H9 (cell line): Measurements from ENCODE around the gene SLC4A2. TPM values are rescaled to one million over a fixed set of nuclear protein-coding genes. Genes with fewer than 3 reads are reported as not detected.

ENCODE experiments used
- DNase-seq: peaks from one replicate; pipeline ENCODE4 v3.0.0-alpha.2; 2017
- H2AFZ ChIP-seq: one replicate; pipeline ENCODE4 v1.6.1; 2013; ENCODE audit warnings: mild to moderate bottlenecking, low read length, control low read depth, moderate library complexity
- H2AK5ac ChIP-seq: 2 replicates; pipeline ENCODE4 v1.6.1; 2013; ENCODE audit warnings: low read length, control low read depth, mixed read lengths; ENCODE audit not compliant: insufficient read length
- H2BK120ac ChIP-seq: one replicate; pipeline ENCODE4 v1.6.1; 2013; ENCODE audit warnings: low read depth, mild to moderate bottlenecking, low read length, control low read depth, inconsistent platforms; ENCODE audit not compliant: poor library complexity, severe bottlenecking
- H2BK12ac ChIP-seq: 2 replicates; pipeline ENCODE4 v1.6.1; 2013; ENCODE audit warnings: low read length, control low read depth, mixed read lengths, low read depth; ENCODE audit not compliant: insufficient read length
- H2BK15ac ChIP-seq: 2 replicates; pipeline ENCODE4 v1.6.1; 2013; ENCODE audit warnings: low read depth, low read length, control low read depth
- H2BK20ac ChIP-seq: one replicate; pipeline ENCODE4 v1.6.1; 2013; ENCODE audit warnings: low read depth, mild to moderate bottlenecking, low read length, control low read depth, inconsistent platforms; ENCODE audit not compliant: poor library complexity, severe bottlenecking
- H2BK5ac ChIP-seq: 2 replicates; pipeline ENCODE4 v1.6.1; 2013; ENCODE audit warnings: low read length, control low read depth, mixed read lengths; ENCODE audit not compliant: insufficient read length
- H3K14ac ChIP-seq: 2 replicates; pipeline ENCODE4 v1.6.1; 2013; ENCODE audit warnings: low read length, control low read depth; ENCODE audit not compliant: insufficient read depth
- H3K18ac ChIP-seq: 2 replicates; pipeline ENCODE4 v1.6.1; 2013; ENCODE audit warnings: low read depth, mild to moderate bottlenecking, mixed read lengths, low read length, control low read depth; ENCODE audit not compliant: insufficient read length
- H3K23ac ChIP-seq: 2 replicates; pipeline ENCODE4 v1.6.1; 2013; ENCODE audit warnings: low read length, control low read depth, mixed read lengths, low read depth; ENCODE audit not compliant: insufficient read length
- H3K23me2 ChIP-seq: 2 replicates; pipeline ENCODE4 v1.6.1; 2013; ENCODE audit warnings: low read depth, mild to moderate bottlenecking, mixed read lengths, low read length, control low read depth; ENCODE audit not compliant: insufficient read length, poor library complexity, severe bottlenecking
- H3K27ac ChIP-seq: 2 replicates; pipeline ENCODE4 v1.5.1; 2013; ENCODE audit warnings: low read length, control low read depth, mixed read lengths, low read depth; ENCODE audit not compliant: insufficient read length
- H3K27me3 ChIP-seq: 2 replicates; pipeline ENCODE4 v1.6.1; 2013; ENCODE audit warnings: low read length, control low read depth, inconsistent platforms; ENCODE audit not compliant: insufficient read depth
- H3K4ac ChIP-seq: 2 replicates; pipeline ENCODE4 v1.6.1; 2013; ENCODE audit warnings: low read depth, mild to moderate bottlenecking, control low read depth, inconsistent platforms, low read length, moderate library complexity
- H3K4me1 ChIP-seq: 2 replicates; pipeline ENCODE4 v1.6.1; 2013; ENCODE audit warnings: low read length, control low read depth, inconsistent platforms; ENCODE audit not compliant: insufficient read depth
- H3K4me2 ChIP-seq: 2 replicates; pipeline ENCODE4 v1.6.1; 2013; ENCODE audit warnings: low read length, control low read depth, mixed read lengths; ENCODE audit not compliant: insufficient read length, insufficient read depth
- H3K56ac ChIP-seq: 2 replicates; pipeline ENCODE4 v1.6.1; 2013; ENCODE audit warnings: low read depth, mild to moderate bottlenecking, mixed read lengths, low read length, control low read depth; ENCODE audit not compliant: insufficient read length
- H3K79me1 ChIP-seq: 2 replicates; pipeline ENCODE4 v1.6.1; 2013; ENCODE audit warnings: low read depth, mild to moderate bottlenecking, moderate library complexity, low read length, control low read depth, inconsistent platforms; ENCODE audit not compliant: insufficient read depth, poor library complexity, severe bottlenecking
- H3K79me2 ChIP-seq: 2 replicates; pipeline ENCODE4 v1.6.1; 2013; ENCODE audit warnings: low read length, control low read depth, inconsistent platforms; ENCODE audit not compliant: insufficient read depth
- H3K9ac ChIP-seq: 2 replicates; pipeline ENCODE4 v1.6.1; 2013; ENCODE audit warnings: low read length, control low read depth, mixed read lengths; ENCODE audit not compliant: insufficient read length; ENCODE audit errors: extremely low read depth
- H3K9me3 ChIP-seq: one replicate; pipeline ENCODE4 v1.6.1; 2013; ENCODE audit warnings: low read depth, low read length, inconsistent platforms; ENCODE audit not compliant: control insufficient read depth
- H3T11ph ChIP-seq: one replicate; pipeline ENCODE4 v1.6.1; 2013; ENCODE audit warnings: mild to moderate bottlenecking, low read length, control low read depth, inconsistent platforms
- H4K20me1 ChIP-seq: one replicate; pipeline ENCODE4 v1.6.1; 2013; ENCODE audit not compliant: control insufficient read depth, insufficient read length, insufficient read depth
- H4K5ac ChIP-seq: 2 replicates; pipeline ENCODE4 v1.6.1; 2013; ENCODE audit warnings: low read depth, mild to moderate bottlenecking, mixed read lengths, low read length, control low read depth; ENCODE audit not compliant: insufficient read length
- H4K8ac ChIP-seq: replicated peaks from 2 replicates; pipeline ENCODE4 v1.6.1; 2013; ENCODE audit warnings: low read length, control low read depth, mixed read lengths, low read depth; ENCODE audit not compliant: insufficient read length
- H4K91ac ChIP-seq: 2 replicates; pipeline ENCODE4 v1.6.1; 2013; ENCODE audit warnings: low read depth, mild to moderate bottlenecking, moderate library complexity, mixed read lengths, low read length, control low read depth; ENCODE audit not compliant: insufficient read length
- H3K27ac Mint-ChIP-seq, 3 experiments: 2 replicates in 2 of 3; 3 replicates in 1 of 3; pipeline ENCODE4 v1.8.0; 2020 to 2021; ENCODE audit warnings: mixed read lengths in 3 of 3, mild to moderate bottlenecking in 1 of 3, moderate library complexity in 1 of 3
- H3K27me3 Mint-ChIP-seq: 2 replicates; pipeline ENCODE4 v1.8.0; 2021; ENCODE audit warnings: low read depth, mild to moderate bottlenecking, moderate library complexity, mixed read lengths
- H3K36me3 Mint-ChIP-seq, 3 experiments: 2 replicates in 2 of 3; 3 replicates in 1 of 3; pipeline ENCODE4 v1.8.0; 2020 to 2021; ENCODE audit warnings: low read depth in 3 of 3, mixed read lengths in 3 of 3; ENCODE audit not compliant: insufficient read depth in 1 of 3
- H3K4me1 Mint-ChIP-seq, 2 experiments: 2 replicates each; pipeline ENCODE4 v1.8.0; 2020; ENCODE audit warnings: mixed read lengths in 2 of 2
- H3K4me3 Mint-ChIP-seq, 2 experiments: 2 replicates in 1 of 2; 3 replicates in 1 of 2; pipeline ENCODE4 v1.8.0; 2020 to 2021; ENCODE audit warnings: mild to moderate bottlenecking in 2 of 2, mixed read lengths in 2 of 2, moderate library complexity in 1 of 2
- H3K9me3 Mint-ChIP-seq, 2 experiments: 2 replicates in 1 of 2; 3 replicates in 1 of 2; pipeline ENCODE4 v1.8.0; 2020; ENCODE audit warnings: mild to moderate bottlenecking in 2 of 2, mixed read lengths in 2 of 2, moderate library complexity in 1 of 2
- WGBS: extraction: QIAGEN DNeasy Blood & Tissue Kit; methylation state at CpG from one replicate; pipeline ENCODE4 v1.1.7; 2013; ENCODE audit warnings: missing lambda C conversion rate, low lambda C conversion rate, mixed read lengths; ENCODE audit not compliant: insufficient read length; ENCODE audit errors: extremely low coverage; 5-methylcytosine and 5-hydroxymethylcytosine counted together
- total RNA-seq: library from RNA; stranded (reverse); gene quantifications from 2 replicates; pipeline ENCODE4 v1.2.1, GENCODE V29; 2021
- TF ChIP-seq, protein P1 (sequence below): fragments of 200-600 bp; sonication (generic); conservative IDR thresholded peaks from 3 replicates; pipeline ENCODE4 v1.8.0; 2021; ENCODE audit warnings: antibody characterized with exemption, mild to moderate bottlenecking

Gene SLC4A2
- total RNA-seq, 1 experiment from 2014 or later, result 136 TPM

DNA sequence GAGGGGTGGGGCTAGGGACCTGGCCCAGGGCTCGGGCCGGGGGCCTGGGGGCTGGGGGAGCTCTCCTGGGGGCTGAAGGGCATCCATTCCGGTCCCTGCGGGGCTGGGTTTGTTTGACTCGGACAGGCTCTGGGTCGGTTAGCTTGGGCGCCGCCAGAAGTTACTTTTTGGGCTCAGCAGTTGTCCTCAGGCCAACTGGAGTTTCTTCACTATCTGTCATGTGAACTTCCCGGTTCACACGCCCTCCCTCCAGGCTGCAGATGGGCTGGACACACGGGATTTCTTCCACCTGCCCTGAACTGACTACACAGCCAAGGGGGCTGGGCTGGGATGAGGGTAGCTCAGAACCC lies 3.8 kb downstream of the SLC4A2 start:
- no peaks in the 10 kb centered on the region; the same call in 1 of the 2 replicates for H3K27me3 ChIP-seq
- no peak overlapping the region for H3K18ac ChIP-seq
- no peak overlapping the region for H4K8ac ChIP-seq
- no peaks in the 10 kb centered on the region for H4K20me1 ChIP-seq
- H2BK5ac ChIP-seq, result no peak overlapping the region
- WGBS, result no CpG with 5 or more reads among the region's 11 CpGs
- no peak overlapping the region for H3K14ac ChIP-seq
- H3K36me3 Mint-ChIP-seq, result peaks cover 21 to 36% (median 32%) of the 10 kb centered on the region in 3 experiments; a peak in 6 of 7 replicates
- no peak overlapping the region for H2AK5ac ChIP-seq
- H3K9me3 ChIP-seq, result no peaks in the 10 kb centered on the region
- H3K56ac ChIP-seq, result no peak overlapping the region
- H3K79me1 ChIP-seq, result no peaks in the 10 kb centered on the region
- DNase-seq, result no peak
- H3K27me3 Mint-ChIP-seq, result no peaks in the 10 kb centered on the region
- peaks cover 36 to 44% of the 10 kb centered on the region in 2 experiments for H3K4me1 Mint-ChIP-seq
- no peaks in the 10 kb centered on the region for H3K79me2 ChIP-seq
- H2AFZ ChIP-seq, result no peak overlapping the region
- TF ChIP-seq, protein P1, sequence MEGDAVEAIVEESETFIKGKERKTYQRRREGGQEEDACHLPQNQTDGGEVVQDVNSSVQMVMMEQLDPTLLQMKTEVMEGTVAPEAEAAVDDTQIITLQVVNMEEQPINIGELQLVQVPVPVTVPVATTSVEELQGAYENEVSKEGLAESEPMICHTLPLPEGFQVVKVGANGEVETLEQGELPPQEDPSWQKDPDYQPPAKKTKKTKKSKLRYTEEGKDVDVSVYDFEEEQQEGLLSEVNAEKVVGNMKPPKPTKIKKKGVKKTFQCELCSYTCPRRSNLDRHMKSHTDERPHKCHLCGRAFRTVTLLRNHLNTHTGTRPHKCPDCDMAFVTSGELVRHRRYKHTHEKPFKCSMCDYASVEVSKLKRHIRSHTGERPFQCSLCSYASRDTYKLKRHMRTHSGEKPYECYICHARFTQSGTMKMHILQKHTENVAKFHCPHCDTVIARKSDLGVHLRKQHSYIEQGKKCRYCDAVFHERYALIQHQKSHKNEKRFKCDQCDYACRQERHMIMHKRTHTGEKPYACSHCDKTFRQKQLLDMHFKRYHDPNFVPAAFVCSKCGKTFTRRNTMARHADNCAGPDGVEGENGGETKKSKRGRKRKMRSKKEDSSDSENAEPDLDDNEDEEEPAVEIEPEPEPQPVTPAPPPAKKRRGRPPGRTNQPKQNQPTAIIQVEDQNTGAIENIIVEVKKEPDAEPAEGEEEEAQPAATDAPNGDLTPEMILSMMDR, result no peak
- H3K4me1 ChIP-seq, result peaks cover 8% of the 10 kb centered on the region
- H2BK20ac ChIP-seq, result no peak overlapping the region
- H3K4ac ChIP-seq, result no peak overlapping the region
- H3K23me2 ChIP-seq, result peaks cover 30% of the 10 kb centered on the region
- H2BK12ac ChIP-seq, result no peak overlapping the region
- no peak overlapping the region for H2BK120ac ChIP-seq
- no peak overlapping the region for H3K27ac ChIP-seq
- no peak overlapping the region for H4K5ac ChIP-seq
- H3T11ph ChIP-seq, result no peak overlapping the region
- no peak overlapping the region for H3K9ac ChIP-seq
- no peak overlapping the region for H3K23ac ChIP-seq
- no peak overlapping the region for H4K91ac ChIP-seq
- H2BK15ac ChIP-seq, result no peak overlapping the region
- H3K4me2 ChIP-seq, result peak overlapping the region; percentile 58
- peak overlapping the region in 1 of 3 experiments; percentile 52; a peak in 1 of 7 replicates for H3K27ac Mint-ChIP-seq
- peak overlapping the region; percentile 67 to 78 for H3K4me3 Mint-ChIP-seq
- H3K9me3 Mint-ChIP-seq, result no peaks in the 10 kb centered on the region; a peak in 1 of 5 replicates
